GM21786 (cell line): ENCODE measurements around the gene MRPL4.
"Not testable (repeated sequence)": the region's sequence is repeated elsewhere in the genome, so short reads cannot be mapped to it uniquely, and the experiment has no call there.

ENCODE experiments used
- ATAC-seq: cut with Tn5 transposase; IDR thresholded peaks from one replicate; pipeline ENCODE4 v1.9.1; 2021; ENCODE audit not compliant: unreplicated experiment

MRPL4 gene

DNA sequence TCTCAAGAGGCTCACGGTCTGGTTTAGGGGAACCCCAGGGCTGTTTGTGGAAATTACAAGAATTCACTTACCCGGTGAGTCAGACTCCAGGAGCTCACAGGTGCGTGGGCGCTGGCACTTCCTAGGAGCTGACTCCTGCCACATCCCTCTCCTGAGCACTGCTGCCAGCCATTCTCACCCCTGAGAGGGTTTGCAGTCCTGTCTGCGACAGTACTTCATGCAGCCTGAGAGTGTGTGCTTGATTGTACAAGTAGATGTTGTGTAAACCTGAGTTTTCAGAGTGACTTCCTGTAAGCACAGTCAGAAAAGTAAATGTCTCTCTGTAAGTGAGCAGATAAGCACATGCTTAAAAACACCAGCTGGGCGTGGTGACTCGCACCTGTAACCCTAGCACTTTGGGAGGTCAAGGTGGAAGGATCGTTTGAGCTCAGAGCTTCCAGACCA is 8.1 kb downstream of the MRPL4 start:
- ATAC-seq: no peak

DNA sequence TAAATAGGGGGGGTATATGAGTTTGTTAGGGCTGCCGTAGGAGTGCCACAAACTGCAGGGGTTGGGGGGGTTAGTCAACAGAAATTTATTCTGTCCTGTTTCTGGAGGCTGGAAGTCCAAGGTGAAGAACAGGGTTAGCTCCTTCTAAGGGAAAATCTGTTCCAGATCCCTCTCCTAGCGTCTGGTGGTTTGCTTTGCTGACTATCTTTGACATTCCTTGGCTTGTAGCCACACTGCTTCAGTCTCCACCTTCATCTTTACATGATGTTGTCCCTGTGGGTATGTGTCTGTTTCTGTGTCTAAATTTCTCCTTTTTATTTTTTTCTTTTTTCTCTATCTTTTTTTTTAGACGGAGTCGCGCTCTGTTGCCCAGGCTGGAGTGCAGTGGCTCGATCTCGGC is 10.8 kb downstream of the MRPL4 start:
- ATAC-seq: no peak

DNA sequence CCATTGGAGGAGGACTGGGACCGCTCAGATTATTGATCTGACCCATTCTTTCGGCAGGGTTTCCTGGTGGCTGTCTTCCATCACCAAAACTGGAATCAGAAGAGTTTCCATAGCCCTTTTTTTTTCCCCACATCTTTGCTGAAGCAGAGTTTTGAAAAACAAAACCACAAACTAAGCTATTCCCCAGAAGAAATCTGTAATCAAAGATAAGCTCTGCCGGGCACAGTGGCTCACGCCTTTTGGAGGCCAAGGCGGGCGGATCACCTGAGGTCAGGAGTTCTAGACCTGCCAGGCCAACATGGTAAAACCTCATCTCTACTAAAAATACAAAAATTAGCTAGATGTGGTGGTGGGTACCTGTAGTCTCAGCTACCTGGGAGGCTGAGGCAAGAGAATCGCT is 14.7 kb downstream of the MRPL4 start:
- no peak for ATAC-seq

DNA sequence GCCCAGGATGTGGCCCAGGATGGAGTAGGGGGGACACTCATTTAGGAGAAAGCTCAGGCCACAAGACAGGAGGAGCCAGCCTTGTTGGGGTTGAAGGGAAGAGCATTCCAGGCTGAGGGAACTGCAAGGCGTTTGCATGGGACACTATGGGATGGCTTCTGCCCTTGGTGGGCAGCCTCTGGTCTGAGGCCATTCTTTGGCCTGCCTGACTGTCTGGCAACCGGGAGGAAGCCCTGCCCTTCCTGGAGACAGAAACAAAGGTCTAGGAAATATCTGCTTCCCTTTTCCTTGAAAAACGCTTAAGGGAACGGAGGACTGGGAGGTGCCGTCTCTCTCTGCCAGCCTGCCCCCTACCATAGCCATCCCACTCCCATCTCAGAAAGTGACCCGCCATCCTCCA is 16.1 kb downstream of the MRPL4 start:
- ATAC-seq: no peak

DNA sequence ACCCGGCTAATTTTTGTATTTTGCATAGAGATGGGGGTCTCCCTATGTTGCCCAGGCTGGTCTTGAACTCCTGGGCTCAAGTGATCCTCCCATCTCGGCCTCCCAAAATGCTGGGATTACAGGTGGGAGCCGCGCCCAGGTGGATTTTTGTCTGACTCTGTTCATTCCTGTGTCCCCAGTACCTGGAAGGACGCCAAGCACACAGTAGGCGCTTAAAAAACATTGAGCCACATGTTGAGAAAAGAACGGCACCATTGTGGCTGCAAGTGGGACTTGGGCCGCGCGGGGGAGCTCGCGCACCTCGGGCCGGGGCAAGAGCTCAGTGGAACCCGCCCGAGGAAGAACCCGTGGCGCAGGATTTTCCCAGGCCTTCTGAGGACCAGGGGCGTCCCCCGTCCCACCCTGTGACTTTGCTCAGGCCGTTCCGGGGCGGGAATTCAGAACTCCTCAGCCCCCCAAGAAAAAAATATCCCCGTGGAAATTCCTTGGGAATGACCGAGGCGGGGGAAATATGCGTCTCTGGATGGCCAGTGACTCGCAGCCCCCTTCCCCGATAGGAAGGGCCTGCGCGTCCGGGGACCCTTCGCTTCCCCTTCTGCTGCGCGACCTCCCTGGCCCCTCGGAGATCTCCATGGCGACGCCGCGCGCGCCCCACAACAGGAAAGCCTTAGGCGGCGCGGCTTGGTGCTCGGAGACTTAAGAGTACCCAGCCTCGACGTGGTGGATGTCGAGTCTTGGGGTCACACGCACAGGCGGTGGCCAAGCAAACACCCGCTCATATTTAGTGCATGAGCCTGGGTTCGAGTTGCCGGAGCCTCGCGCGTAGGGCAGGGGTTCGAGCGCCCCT is 17.5 kb downstream of the MRPL4 start:
- ATAC-seq: no peak

DNA sequence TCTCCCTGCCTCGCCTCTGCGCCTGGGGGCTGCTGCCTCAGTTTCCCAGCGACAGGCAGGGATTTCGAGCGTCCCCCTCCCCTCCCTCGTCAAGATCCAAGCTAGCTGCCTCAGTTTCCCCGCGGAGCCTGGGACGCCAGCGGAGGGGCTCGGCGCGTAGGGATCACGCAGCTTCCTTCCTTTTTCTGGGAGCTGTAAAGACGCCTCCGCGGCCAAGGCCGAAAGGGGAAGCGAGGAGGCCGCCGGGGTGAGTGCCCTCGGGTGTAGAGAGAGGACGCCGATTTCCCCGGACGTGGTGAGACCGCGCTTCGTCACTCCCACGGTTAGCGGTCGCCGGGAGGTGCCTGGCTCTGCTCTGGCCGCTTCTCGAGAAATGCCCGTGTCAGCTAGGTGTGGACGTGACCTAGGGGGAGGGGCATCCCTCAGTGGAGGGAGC is 18.2 kb downstream of the MRPL4 start:
- no peak for ATAC-seq

DNA sequence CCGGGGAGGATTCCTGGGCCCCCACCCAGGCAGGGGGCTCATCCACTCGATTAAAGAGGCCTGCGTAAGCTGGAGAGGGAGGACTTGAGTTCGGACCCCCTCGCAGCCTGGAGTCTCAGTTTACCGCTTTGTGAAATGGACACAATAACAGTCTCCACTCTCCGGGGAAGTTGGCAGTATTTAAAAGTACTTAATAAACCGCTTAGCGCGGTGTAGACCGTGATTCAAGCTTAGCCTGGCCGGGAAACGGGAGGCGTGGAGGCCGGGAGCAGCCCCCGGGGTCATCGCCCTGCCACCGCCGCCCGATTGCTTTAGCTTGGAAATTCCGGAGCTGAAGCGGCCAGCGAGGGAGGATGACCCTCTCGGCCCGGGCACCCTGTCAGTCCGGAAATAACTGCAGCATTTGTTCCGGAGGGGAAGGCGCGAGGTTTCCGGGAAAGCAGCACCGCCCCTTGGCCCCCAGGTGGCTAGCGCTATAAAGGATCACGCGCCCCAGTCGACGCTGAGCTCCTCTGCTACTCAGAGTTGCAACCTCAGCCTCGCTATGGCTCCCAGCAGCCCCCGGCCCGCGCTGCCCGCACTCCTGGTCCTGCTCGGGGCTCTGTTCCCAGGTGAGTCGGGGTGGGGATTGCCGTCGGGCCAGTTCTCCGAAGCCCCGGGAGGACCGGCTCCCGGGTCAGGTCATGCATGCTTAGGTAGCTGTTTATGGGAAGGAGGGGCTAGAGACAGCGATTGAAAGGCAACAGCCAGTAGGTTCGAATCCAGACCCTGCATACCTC is 18.8 kb downstream of the MRPL4 start, which contains the start of gene ICAM1:
ICAM1 (plus strand) TSS at position 505 of the 779 bp plus-strand sequence; CDS start at position 545, 40 bp downstream.
- ATAC-seq: no peak

DNA sequence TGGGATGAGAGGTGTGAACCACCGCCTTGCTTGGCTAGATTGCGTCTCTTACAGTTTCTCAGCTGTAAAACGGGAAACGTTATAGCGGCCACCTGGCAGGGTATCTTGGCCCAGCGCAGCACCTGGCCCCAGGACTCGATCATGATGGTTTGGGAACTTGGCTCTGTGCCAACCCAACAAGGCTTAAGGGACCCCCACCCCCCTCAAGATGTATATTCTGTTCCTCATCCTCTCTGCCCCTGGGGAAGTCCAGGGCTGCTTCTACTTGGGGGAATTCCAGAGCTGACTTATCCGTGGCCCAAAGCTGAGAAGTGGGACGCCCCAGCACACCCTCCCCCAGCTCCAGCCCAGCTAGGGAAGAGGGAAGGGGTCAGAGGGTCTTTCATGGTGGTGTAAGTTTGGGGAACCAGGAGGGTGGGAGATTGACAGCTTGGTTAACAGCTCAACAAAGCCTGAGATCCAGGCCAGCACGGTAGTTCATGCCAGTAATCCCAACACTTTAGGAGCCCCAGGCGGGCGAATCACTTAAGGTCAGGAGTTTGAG is 19.6 kb downstream of the MRPL4 start:
- ATAC-seq: no peak

DNA sequence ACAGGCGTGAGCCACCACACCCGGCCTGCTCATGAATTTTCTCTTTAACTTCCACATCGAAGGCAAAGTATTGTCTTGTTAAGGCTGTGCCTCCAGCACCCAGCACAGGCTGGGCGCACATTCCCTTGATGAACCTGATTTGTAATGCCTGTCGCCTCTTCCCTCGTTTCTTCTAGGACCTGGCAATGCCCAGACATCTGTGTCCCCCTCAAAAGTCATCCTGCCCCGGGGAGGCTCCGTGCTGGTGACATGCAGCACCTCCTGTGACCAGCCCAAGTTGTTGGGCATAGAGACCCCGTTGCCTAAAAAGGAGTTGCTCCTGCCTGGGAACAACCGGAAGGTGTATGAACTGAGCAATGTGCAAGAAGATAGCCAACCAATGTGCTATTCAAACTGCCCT is 22.6 kb downstream of the MRPL4 start:
- no peak for ATAC-seq

DNA sequence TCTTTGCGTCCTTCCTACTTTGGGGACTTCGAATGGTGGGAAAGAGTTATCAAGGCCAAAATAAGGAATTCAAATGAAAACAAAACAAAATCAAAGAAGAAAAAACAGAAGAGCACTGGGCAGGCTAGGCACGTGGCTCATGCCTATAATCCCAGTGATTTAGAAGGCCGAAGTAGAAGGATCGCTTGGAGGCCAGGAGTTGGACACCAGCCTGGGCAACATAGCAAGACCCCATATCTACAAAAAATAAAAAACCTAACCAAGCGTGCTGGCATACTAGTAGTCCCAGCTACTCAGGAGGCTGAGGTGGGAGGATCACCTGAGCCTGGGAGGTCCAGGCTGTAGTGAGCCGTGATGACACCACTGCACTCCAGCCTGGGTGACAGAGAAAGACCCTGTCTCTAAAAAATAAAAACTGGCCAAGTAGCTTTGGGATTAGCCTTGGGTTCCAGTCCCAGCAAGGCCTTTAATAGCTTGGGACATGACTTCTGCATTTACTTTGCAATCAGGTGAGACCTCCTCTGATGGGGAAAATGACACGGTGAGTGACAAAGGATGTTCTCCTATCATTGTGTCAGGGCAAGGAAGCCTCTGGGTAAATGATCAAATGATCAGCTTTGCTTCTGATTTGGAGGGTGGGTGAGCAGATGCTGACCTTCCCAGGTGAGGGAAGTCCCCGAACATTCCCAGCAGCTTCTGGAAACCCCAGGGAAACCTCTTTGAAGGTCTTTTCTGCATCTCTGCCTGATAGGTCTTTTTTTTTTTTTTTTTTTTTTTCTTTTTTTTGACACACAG is 26.0 kb downstream of the MRPL4 start:
- no peak for ATAC-seq

DNA sequence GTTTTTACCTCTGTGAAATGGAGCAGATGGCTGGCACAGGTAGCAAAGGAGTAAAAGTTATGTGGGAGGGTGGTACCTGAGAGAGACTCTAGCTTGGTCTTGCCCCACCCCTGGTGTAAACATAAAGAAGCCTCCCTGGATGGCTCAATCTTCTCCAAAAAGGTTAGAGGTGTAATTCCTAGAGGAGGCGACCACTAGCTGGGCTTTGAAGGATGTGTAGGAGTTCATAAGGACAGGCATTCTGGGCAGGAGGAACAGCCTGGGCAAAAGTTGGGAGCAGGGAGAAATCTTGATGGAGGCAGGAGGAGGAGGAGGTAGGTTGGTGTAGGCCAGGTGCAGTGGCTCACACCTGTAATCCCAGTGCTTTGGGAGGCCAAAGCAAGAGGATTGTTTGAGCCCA is 26.9 kb downstream of the MRPL4 start:
- no peak for ATAC-seq

DNA sequence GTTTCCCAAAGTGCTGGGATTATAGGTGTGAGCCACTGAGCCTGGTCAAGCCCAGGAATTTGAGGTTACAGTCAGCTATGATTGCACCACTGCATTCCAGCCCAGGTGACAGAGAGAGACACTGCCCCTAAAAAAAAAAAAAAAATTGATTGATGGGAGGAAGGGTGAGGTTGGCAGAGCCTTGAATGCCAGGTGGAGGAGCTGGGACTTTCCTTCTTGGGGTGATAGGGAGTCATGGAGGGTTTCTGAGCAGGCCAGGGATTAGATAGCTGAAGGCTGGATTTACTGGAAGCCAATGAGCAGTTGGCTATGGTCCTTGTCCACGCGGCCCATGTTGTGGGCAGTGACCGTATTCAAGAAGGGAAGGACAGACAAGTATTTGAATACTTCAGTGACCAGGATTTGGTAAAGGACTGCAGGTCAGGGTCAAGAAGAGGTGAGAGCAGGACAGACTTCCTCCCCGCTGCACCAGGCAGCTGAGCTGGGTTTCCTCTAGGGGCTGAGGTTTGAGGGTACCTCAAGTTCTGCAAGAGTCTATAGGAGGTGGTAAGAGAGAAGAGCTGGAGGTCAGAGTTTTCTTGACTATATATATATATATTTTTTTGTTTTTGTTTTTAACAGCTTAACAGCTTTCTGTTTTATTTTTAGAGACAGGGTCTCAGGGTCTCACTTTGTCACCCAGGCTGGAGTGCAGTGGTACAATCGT is 27.9 kb downstream of the MRPL4 start:
- no peak for ATAC-seq

DNA sequence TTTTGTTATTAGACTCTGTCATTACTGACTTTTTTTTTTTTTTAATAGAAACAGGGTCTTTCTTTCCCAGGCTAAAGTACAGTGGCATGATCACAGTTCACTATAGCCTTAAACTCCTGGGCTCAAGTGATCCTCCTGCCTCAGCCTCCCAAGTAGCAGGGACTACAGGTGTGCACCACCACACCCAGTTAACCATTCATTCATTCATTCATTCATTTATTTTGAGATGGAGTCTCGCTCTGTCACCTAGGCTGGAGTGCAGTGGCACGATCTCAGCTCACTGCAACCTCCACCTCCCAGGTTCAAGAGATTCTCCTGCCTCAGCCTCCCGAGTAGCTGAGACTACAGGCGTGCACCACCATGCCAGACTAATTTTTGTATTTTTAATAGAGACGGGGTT is 30.0 kb downstream of the MRPL4 start:
- not testable (repeated sequence) for ATAC-seq

DNA sequence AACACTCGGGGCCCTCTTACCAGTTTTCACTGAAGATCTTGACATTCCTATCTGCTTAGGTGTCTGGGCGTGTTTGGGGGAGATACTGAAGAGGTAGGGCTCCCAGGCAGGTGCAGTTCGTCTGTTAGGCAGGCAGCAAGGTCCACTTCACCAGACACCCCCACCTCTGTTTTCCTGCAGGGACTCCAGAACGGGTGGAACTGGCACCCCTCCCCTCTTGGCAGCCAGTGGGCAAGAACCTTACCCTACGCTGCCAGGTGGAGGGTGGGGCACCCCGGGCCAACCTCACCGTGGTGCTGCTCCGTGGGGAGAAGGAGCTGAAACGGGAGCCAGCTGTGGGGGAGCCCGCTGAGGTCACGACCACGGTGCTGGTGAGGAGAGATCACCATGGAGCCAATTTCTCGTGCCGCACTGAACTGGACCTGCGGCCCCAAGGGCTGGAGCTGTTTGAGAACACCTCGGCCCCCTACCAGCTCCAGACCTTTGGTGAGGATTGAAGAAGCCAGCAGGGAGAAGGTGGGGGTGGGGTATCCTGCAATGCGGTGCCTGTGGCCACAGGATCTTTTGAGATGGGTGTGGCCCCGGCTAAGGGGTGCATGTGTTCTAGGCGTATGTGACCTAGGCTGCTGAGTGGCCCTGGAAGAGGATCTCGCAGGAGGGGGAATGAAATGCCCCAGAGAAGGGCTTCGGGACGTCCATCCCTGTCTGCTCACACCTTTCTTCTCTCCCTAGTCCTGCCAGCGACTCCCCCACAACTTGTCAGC is 31.5 kb downstream of the MRPL4 start:
- no peak for ATAC-seq

DNA sequence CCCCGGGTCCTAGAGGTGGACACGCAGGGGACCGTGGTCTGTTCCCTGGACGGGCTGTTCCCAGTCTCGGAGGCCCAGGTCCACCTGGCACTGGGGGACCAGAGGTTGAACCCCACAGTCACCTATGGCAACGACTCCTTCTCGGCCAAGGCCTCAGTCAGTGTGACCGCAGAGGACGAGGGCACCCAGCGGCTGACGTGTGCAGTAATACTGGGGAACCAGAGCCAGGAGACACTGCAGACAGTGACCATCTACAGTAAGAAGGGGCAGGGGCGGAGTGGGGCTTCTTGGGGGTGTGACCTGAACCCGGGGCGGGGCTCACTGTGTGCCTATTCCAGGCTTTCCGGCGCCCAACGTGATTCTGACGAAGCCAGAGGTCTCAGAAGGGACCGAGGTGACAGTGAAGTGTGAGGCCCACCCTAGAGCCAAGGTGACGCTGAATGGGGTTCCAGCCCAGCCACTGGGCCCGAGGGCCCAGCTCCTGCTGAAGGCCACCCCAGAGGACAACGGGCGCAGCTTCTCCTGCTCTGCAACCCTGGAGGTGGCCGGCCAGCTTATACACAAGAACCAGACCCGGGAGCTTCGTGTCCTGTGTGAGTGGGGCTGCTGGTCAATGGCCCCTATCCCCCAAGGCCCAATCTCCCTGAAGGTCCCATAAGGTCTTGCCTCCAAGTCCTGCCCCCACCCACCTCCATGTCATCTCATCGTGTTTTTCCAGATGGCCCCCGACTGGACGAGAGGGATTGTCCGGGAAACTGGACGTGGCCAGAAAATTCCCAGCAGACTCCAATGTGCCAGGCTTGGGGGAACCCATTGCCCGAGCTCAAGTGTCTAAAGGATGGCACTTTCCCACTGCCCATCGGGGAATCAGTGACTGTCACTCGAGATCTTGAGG is 32.3 kb downstream of the MRPL4 start:
- no peak for ATAC-seq

DNA sequence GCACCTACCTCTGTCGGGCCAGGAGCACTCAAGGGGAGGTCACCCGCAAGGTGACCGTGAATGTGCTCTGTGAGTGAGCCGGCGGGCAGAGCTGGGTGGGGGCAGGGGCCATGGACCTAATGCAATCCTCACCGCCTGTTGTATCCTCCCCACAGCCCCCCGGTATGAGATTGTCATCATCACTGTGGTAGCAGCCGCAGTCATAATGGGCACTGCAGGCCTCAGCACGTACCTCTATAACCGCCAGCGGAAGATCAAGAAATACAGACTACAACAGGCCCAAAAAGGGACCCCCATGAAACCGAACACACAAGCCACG is 32.9 kb downstream of the MRPL4 start:
- no peak for ATAC-seq

DNA sequence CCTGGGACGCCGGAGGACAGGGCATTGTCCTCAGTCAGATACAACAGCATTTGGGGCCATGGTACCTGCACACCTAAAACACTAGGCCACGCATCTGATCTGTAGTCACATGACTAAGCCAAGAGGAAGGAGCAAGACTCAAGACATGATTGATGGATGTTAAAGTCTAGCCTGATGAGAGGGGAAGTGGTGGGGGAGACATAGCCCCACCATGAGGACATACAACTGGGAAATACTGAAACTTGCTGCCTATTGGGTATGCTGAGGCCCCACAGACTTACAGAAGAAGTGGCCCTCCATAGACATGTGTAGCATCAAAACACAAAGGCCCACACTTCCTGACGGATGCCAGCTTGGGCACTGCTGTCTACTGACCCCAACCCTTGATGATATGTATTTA is 33.4 kb downstream of the MRPL4 start:
- ATAC-seq: no peak

DNA sequence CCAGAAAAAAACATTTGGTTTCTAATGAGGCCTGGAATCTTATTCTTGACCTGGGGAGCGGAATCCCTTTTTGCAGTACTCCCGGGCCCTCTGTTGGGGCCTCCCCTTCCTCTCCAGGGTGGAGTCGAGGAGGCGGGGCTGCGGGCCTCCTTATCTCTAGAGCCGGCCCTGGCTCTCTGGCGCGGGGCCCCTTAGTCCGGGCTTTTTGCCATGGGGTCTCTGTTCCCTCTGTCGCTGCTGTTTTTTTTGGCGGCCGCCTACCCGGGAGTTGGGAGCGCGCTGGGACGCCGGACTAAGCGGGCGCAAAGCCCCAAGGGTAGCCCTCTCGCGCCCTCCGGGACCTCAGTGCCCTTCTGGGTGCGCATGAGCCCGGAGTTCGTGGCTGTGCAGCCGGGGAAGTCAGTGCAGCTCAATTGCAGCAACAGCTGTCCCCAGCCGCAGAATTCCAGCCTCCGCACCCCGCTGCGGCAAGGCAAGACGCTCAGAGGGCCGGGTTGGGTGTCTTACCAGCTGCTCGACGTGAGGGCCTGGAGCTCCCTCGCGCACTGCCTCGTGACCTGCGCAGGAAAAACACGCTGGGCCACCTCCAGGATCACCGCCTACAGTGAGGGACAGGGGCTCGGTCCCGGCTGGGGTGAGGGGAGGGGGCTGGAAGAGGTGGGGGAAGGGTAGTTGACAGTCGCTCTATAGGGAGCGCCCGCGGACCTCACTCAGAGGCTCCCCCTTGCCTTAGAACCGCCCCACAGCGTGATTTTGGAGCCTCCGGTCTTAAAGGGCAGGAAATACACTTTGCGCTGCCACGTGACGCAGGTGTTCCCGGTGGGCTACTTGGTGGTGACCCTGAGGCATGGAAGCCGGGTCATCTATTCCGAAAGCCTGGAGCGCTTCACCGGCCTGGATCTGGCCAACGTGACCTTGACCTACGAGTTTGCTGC is 35.1 kb downstream of the MRPL4 start, which contains the start of gene ICAM4:
ICAM4 (plus strand) TSS at position 153 of the 935 bp plus-strand sequence; CDS start at position 211, 58 bp downstream.
- ATAC-seq: no peak
